Ovary (tissue), 9 donors: ENCODE data around the gene GYG2. TPM values are rescaled to one million over a fixed set of nuclear protein-coding genes. Genes with fewer than 3 reads are reported as not detected.

Experiments used
- DNase-seq, 5 donors: peaks; one replicate each; pipeline ENCODE4 v3.0.0-alpha.2; 2019 to 2020
- H3K27ac ChIP-seq, 2 donors: fragments of 200-600 bp; one replicate each; pipeline versions ENCODE4 v1.5.1 to v1.8.0; 2019 to 2022
- H3K27me3 ChIP-seq: fragments of 200-600 bp; one replicate; pipeline ENCODE4 v1.8.0; 2022
- H3K36me3 ChIP-seq: fragments of 200-600 bp; sonication (generic); one replicate; pipeline ENCODE4 v1.5.1; 2019
- H3K4me1 ChIP-seq: one replicate; pipeline ENCODE4 v1.8.1; 2013; ENCODE audit warnings: mild to moderate bottlenecking, moderate library complexity; ENCODE audit not compliant: insufficient read depth
- H3K4me3 ChIP-seq: fragments of 200-600 bp; sonication (generic); one replicate; pipeline ENCODE4 v1.5.1; 2017
- H3K9me3 ChIP-seq, 2 donors: fragments of 200-600 bp in 1 of 2; sonication (generic) in 1 of 2; one replicate each; pipeline versions ENCODE4 v1.5.1 to v1.8.1; 2013 to 2019; ENCODE audit warnings: mild to moderate bottlenecking in 1 of 2, moderate library complexity in 1 of 2
- EP300 ChIP-seq: sonication (generic); formaldehyde crosslinking; IDR thresholded peaks from one replicate; pipeline ENCODE4 v1.6.1; 2017; ENCODE audit warnings: antibody characterized with exemption
- POLR2A ChIP-seq: fragments of 450-650 bp; IDR thresholded peaks from one replicate; pipeline ENCODE4 v1.6.1; 2017; ENCODE audit warnings: antibody characterized with exemption, mild to moderate bottlenecking, moderate library complexity
- WGBS, 3 donors: extraction: QIAGEN DNeasy Blood & Tissue Kit in 1 of 3; methylation state at CpG; one replicate each; pipeline versions ENCODE4 v1.1.5 to v1.1.7; 2013 to 2017; 5-methylcytosine and 5-hydroxymethylcytosine counted together
- intact Hi-C, 4 donors: fragments of 100-400 bp; cut with DNase I; formaldehyde crosslinking; loops; one replicate each; pipeline versions ENCODE4 v1.11.0 to v1.15.1; 2022 to 2023
- polyA plus RNA-seq, 2 donors: library from polyadenylated mRNA; stranded (reverse); fragments of 200-250 nt in 1 of 2; fragments of 350-450 nt in 1 of 2; fragmentation: Illumina TruSeq in 1 of 2; extraction: RNeasy Lipid Tissue Mini Kit (QIAGEN cat#74804) in 1 of 2; gene quantifications; one replicate each; pipeline ENCODE4 v1.2.3, GENCODE V29; 2013 to 2014
- total RNA-seq, 7 donors: library from RNA; depleted of rRNA in 2 of 7; stranded (reverse); fragments of >200 nt in 2 of 7; fragmentation: NEBNext Ultra II Directional in 3 of 7; extraction: Animal tissue kit (Norgen Biotek cat#: 25700) in 3 of 7; gene quantifications; one replicate each; pipeline versions ENCODE4 v1.1.0 to v1.2.4, GENCODE V29; 2016 to 2023
- TF ChIP-seq, protein P1 (sequence below), 3 donors: fragments of 450-650 bp in 2 of 3; fragments of 200-600 bp in 1 of 3; IDR thresholded peaks; one replicate each; pipeline versions ENCODE4 v1.5.1 to v1.8.0; 2016 to 2022; ENCODE audit warnings: antibody characterized with exemption in 3 of 3, mild to moderate bottlenecking in 1 of 3
- donor health status: DM: no; HTN: no; CAD: no; lungs with moderate emphysema.
- donor health status: DM: no; HTN: no; CAD: no.
- donor health status: Bipolar disorder and iron deficiency.
- donor health status: DM: yes; HTN: yes; CAD: no.
- donor health status: DM: no; HTN: no; CAD: no.
- donor health status: DM: yes; HTN: yes; CAD: no.

The GYG2 gene
- total and polyA plus RNA-seq, 9 donors: 0.72 to 9.0 (median 3.9) TPM

DNA sequence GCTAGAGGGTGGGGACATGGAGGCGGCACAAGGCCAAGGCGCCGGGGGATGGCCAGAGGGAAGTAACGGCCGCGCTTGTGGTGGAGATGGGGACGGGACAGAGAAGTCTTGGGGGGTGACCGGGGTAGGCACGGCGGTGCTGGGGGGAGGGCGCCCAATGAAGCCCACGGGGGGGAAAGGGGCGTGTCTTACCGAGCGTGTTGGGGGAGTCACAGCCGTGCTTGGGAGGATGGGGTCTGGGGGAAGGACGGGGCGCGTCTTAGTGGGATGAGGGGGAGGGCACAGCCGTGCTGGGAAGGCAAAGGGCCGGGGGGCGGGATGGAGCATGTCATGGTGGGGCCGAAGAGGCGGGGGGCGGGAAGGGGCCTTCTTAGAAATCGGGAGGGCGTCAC is 99.5 kb downstream of the GYG2 start:
- H3K27me3 ChIP-seq: no peaks in the 10 kb centered on the region

DNA sequence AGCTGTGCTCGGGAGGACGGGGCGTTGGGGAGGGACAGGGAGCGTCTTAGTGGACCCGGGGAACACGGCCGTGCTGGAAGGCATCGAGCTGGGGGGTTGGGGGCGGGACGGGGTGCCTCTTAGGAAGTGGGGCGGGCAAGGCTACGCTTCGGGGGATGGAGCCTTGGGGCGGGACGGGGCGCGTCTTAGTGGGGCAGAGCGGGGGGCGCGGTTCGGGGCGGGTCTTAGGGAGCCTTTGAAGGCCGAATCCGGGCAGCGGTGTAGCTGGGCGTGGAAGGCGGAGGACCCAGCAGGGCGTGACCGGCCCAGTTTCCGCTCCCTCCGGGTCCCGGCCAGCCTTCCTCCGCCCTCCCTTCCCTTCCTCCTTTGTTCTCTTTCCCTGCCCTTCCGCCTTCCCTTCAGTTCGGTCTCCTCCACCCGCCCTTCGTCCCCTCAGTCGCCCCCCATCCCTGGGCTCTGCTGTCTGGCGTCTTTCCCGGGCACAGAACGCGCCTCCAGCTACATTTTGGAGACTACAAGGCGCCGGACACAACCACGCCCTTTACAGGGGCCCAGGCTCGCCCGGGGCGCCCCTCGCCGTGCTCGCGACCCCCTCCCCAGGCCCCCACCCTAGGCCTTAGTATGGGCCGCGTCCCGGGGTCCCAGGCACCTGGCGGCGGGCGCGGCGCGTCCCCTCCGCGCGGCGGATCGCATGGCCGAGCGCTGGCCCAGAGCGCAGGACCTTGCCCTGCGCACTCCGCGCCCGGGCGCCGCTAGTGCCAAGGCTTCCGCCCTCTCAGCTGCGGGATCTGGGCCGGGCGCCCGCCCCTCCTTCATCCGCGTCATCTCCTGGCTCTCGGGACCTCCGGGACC is 100.1 kb downstream of the GYG2 start, which contains the start of gene ARSD:
Gene ARSD (minus strand): TSS at position 757 of the 852 bp plus-strand sequence. CDS start 64 bp downstream, at position 693.
- intact Hi-C loops: no loop called here
- H3K27me3 ChIP-seq: no peaks in the 10 kb centered on the region
- WGBS, 3 donors: 0% methylated on average over 44 to 84 of the region's 84 CpGs
- no peaks in the 10 kb centered on the region for H3K4me1 ChIP-seq
- TF ChIP-seq EP300: no peak
- TF ChIP-seq, protein P1, sequence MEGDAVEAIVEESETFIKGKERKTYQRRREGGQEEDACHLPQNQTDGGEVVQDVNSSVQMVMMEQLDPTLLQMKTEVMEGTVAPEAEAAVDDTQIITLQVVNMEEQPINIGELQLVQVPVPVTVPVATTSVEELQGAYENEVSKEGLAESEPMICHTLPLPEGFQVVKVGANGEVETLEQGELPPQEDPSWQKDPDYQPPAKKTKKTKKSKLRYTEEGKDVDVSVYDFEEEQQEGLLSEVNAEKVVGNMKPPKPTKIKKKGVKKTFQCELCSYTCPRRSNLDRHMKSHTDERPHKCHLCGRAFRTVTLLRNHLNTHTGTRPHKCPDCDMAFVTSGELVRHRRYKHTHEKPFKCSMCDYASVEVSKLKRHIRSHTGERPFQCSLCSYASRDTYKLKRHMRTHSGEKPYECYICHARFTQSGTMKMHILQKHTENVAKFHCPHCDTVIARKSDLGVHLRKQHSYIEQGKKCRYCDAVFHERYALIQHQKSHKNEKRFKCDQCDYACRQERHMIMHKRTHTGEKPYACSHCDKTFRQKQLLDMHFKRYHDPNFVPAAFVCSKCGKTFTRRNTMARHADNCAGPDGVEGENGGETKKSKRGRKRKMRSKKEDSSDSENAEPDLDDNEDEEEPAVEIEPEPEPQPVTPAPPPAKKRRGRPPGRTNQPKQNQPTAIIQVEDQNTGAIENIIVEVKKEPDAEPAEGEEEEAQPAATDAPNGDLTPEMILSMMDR (IDR thresholded peaks at IDR 0.05): no peak
- peak; percentile 77 for TF ChIP-seq POLR2A
- peak within 1 kb of the TSS; percentile 96 for H3K27ac ChIP-seq
- peak; percentile 89 to 96 (median 94) for DNase-seq
- H3K4me3 ChIP-seq: peak within 1 kb of the TSS; percentile 77
- peaks cover 0 to 3% of the 10 kb centered on the region in 2 donors for H3K9me3 ChIP-seq
- no peaks in the 10 kb centered on the region for H3K36me3 ChIP-seq

More for the DNA sequence above, 99.5 kb downstream of the GYG2 start:
- TF ChIP-seq, protein P1 (IDR thresholded peaks at IDR 0.05): no peak
- TF ChIP-seq EP300: no peak
- TF ChIP-seq POLR2A: no peak
- peak in 3 of 5 donors; percentile 70 to 80 (median 75) for DNase-seq
- Histone ChIP-seq H3K27ac (peak overlapping the region; percentile 96), H3K4me3 (peak overlapping the region; percentile 77), H3K9me3 (peaks cover 0 to 3% of the 10 kb centered on the region in 2 donors), H3K4me1 (no peaks in the 10 kb centered on the region), H3K36me3 (no peaks in the 10 kb centered on the region)
- WGBS, 3 donors: 1 to 2% (median 1%) methylated on average over 19 to 27 of the region's 27 CpGs
- intact Hi-C loops: no loop called here

DNA sequence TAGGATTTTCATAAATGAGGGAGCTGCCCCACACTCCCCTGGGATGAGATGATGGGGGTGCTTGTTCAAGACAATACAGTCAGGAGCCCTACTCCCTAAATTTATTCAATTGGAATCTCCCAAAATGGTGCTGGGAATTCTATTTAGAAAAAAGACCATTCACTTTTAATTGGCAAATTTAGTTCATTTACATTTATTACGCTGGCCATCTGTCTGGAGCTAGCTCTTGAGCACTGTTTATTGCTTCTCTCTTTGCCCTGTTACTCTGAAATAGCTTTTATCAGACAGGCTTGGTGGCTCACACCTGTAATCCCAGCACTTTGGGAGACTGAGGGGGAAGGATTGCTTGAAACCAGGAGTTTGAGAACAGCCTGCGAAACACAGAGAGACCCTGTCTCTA is 102.4 kb downstream of the GYG2 start:
- intact Hi-C loops: no loop called here
- no peaks in the 10 kb centered on the region for H3K36me3 ChIP-seq
- 78 to 90% (median 84%) methylated on average over 2 of the region's 2 CpGs for WGBS, 3 donors

DNA sequence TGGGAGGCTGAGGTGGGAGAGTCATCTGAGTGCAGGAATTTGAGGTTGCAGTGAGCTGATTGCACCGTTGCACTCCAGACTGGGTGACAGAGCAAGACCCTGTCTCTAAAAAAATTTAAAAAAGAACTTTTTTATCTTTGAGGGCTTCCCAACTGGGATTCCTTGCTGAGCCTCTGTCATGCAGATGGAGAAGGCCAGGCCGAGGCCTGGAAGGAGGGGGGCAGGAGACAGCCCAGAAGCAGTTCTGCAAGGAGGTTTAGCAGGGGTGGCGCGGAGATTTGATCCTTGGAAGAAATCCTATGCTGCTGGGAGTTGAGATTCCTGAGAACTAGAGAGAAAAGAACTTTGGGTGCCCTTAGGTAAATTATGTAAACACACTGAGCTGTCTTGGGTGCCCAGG is 102.9 kb downstream of the GYG2 start:
- no peak for DNase-seq
- TF ChIP-seq, protein P1 (IDR thresholded peaks at IDR 0.05): no peak
- TF ChIP-seq POLR2A: no peak
- TF ChIP-seq EP300: no peak
- H3K27me3 ChIP-seq: no peaks in the 10 kb centered on the region
- H3K36me3 ChIP-seq: no peaks in the 10 kb centered on the region
- no peak overlapping the region for H3K4me3 ChIP-seq
- intact Hi-C loops: no loop called here
- 62 to 72% (median 67%) methylated on average over 4 of the region's 4 CpGs for WGBS, 3 donors
- no peak overlapping the region for H3K27ac ChIP-seq
- peaks cover 0 to 3% of the 10 kb centered on the region in 2 donors for H3K9me3 ChIP-seq
- no peaks in the 10 kb centered on the region for H3K4me1 ChIP-seq

More for the DNA sequence above, 102.4 kb downstream of the GYG2 start:
- Histone ChIP-seq H3K4me1 (no peaks in the 10 kb centered on the region), H3K9me3 (peaks cover 0 to 3% of the 10 kb centered on the region in 2 donors), H3K4me3 (no peak overlapping the region), H3K27ac (no peak overlapping the region), H3K27me3 (no peaks in the 10 kb centered on the region)
- TF ChIP-seq POLR2A (no peak), EP300 (no peak)
- TF ChIP-seq, protein P1 (IDR thresholded peaks at IDR 0.05): no peak
- no peak for DNase-seq

Other genes starting within 250 kb of the GYG2 start
- gene CD99, start 137.6 kb upstream of the GYG2 start, total RNA-seq: 100 to 1,000 TPM; 149 to 409 (median 275) TPM
- 100 to 1,000 TPM; 365 to 678 TPM for gene CD99, start 137.6 kb upstream of the GYG2 start, polyA plus RNA-seq
- gene XG, start 76.9 kb upstream of the GYG2 start, total RNA-seq: under 1 TPM in 5 of 7 donors, not detected in 2; 0.15 to 0.48 (median 0.25) TPM
- under 1 TPM; 0.27 to 0.98 TPM for gene XG, start 76.9 kb upstream of the GYG2 start, polyA plus RNA-seq
- 10 to 100 TPM; 19.7 to 45.0 (median 41.4) TPM for gene ARSD, start 100.4 kb downstream of the GYG2 start, total RNA-seq
- 10 to 100 TPM; 24.2 to 46.7 TPM for gene ARSD, start 100.4 kb downstream of the GYG2 start, polyA plus RNA-seq
- not detected for gene ARSH, start 177.6 kb downstream of the GYG2 start, total RNA-seq
- not detected for gene ARSH, start 177.6 kb downstream of the GYG2 start, polyA plus RNA-seq
- gene ARSF, start 212.5 kb downstream of the GYG2 start, total RNA-seq: not detected
- not detected for gene ARSF, start 212.5 kb downstream of the GYG2 start, polyA plus RNA-seq